Measurements from ENCODE around the gene RTN3.
"Not testable (repeated sequence)": the region's sequence is repeated elsewhere in the genome, so short reads cannot be mapped to it uniquely, and the experiment has no call there.

Gene RTN3, protein sequence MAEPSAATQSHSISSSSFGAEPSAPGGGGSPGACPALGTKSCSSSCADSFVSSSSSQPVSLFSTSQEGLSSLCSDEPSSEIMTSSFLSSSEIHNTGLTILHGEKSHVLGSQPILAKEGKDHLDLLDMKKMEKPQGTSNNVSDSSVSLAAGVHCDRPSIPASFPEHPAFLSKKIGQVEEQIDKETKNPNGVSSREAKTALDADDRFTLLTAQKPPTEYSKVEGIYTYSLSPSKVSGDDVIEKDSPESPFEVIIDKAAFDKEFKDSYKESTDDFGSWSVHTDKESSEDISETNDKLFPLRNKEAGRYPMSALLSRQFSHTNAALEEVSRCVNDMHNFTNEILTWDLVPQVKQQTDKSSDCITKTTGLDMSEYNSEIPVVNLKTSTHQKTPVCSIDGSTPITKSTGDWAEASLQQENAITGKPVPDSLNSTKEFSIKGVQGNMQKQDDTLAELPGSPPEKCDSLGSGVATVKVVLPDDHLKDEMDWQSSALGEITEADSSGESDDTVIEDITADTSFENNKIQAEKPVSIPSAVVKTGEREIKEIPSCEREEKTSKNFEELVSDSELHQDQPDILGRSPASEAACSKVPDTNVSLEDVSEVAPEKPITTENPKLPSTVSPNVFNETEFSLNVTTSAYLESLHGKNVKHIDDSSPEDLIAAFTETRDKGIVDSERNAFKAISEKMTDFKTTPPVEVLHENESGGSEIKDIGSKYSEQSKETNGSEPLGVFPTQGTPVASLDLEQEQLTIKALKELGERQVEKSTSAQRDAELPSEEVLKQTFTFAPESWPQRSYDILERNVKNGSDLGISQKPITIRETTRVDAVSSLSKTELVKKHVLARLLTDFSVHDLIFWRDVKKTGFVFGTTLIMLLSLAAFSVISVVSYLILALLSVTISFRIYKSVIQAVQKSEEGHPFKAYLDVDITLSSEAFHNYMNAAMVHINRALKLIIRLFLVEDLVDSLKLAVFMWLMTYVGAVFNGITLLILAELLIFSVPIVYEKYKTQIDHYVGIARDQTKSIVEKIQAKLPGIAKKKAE

DNA sequence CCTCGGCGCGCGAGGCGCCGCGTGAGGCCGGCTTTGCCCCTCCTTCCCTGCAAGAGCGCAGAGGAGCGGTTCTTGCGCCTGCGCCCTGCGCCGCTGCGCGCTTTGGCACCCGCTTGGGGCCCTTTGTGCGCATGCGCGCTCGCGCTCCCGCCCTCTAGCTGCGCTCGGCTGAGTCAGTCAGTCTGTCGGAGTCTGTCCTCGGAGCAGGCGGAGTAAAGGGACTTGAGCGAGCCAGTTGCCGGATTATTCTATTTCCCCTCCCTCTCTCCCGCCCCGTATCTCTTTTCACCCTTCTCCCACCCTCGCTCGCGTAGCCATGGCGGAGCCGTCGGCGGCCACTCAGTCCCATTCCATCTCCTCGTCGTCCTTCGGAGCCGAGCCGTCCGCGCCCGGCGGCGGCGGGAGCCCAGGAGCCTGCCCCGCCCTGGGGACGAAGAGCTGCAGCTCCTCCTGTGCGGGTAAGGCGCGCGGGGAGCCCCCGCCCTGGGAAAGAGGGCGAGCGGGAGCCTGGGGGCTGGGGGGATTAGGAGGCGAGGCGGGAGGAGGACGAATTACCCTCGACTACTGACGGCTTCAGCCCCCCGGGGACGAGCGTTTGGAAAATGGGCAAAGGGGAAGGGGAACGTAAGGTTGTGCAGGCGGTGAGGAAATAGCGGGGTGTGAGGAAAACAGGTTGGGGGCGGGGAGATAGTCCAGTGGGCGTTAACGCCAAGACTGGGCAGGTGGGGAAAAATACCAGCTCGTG, at the start of gene RTN3:
TSS of gene RTN3 (plus strand) at position 180 of the 745 bp plus-strand sequence. CDS start at position 317, 137 bp downstream.
- peak; percentile 95 for DNase-seq

DNA sequence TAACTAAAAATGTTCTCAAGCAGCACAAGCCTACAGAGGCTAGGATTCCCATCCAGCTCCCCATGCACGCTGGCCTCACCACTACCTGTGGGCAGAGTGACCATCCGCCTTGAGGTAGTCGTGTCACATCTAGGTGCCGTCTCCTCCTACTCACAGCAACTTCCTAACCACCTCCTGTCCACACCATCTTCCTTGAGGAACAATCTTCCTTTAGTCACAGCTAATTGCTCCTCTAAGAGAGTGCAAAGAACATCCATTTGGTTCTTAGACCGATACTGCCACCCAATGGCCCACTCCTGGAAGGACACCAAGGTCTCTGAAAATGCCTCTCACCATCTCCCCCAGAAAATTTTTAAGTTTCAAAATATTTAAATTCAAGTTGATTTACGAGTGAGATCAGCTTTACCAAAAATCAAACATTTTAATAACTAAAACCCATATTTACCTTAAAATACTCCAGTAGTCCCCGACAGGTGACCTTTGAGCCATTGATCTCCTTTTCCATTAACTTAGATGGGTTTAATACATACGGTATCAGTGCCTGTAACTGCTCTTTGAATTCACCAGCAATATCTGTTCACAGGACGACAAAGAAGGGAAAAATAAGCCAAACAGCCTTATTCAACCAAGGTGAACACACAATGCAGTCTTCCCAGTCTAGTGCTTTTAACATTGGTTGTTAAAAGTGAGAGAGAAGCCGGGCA, 45.4 kb upstream of the RTN3 start:
- DNase-seq = peak; percentile 69

DNA sequence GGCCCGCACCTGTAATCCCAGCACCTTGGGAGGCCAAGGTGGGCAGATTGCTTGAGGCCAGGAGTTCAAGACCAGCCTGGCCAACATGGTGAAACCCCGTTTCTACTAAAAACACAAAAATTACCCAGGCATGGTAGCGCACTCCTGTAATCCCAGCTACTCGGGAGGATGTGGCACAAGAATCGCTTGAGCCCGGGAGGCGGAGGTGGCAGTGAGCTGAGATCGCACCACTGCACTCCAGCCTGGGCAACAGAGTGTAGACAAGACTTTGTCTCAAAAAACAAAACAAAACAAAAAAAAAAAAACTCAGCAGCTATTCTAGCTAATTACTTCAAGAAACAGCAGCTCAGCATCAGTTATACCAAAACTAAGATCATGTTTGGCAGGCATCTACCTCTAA, 42.9 kb upstream of the RTN3 start:
- DNase-seq = not testable (repeated sequence)

DNA sequence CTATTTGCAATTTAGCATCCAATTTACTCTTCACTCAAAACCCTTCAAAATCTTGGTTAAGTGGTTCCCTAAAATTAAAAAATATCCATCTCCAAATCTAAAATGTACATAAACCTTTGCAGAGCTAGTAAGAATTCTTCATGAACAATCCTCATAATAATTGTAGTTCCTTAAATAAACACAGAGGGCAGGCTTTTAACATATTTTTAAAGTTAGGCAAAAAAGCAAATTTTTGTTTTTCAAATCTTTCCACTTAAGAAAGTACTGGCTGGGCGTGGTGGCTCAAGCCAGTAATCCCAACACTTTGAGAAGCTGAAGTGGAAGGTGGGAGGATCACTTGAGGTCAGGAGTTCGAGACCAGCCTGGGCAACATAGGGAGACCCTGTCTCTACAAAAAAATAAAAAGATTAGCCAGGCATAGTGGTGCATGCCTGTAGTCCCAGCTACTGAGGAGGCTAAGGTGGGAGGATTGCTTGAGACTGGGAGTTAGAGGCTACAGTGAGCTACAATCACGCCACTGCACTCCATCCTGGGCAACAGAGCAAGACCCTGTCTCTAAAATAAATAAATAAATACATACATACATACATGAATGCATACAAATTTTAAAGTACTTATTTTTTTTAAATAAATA, 42.0 kb upstream of the RTN3 start:
- no peak for DNase-seq

DNA sequence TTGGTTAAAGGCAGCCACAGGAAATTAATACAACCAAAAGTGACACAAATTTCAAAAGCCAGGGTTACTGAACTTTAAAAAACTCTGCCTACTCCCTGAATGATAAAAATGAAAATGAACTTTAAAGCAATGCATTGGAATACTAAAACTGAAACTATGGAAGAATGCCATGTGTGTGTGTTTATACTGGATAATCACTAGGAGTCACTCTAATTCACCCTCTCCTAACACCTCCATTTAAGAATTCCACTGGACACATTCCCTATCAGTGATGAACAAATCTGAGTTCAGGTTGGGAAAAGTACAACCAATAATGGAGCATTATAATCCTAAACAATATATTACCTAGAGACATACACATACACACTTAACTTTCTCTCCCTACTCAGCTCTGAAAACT, 39.6 kb upstream of the RTN3 start:
- DNase-seq = no peak

DNA sequence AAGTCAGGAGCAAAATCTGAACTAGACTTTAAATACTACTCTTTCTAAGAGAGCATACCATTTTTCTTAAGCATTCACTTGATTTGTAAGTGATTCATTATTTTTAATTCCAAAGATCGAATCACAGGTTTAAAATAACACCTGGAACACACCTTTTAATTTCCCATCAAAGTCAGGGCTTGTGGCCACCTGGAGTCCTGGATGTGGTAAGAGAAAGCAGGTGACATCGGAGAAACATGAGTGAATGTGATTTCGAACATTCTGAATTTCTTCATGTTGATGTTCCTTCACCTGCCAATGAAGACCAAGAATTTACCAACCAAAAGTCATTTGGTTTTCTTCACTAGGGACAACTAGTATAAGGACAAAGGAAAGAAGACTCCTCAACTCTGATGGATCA, 38.1 kb upstream of the RTN3 start:
- DNase-seq = no peak

DNA sequence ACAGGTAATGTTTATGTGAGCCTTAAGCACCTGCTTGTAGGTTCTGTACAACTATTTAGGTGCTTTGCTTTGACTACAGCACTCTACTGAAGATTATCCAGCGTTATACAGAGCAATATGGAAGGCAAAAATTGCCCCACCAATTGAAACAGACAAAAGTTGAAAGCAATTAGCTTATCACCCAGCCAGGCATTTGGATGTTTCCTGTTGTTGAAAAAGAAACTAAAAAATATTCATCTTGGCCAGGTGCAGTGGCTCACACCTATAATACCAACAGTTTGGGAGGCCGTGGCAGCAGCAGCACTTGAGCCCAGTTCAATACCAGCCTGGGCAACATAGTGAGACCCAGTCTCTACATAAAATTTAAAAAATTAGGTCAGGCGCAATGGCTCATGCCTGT, 28.6 kb upstream of the RTN3 start:
- no peak for DNase-seq

DNA sequence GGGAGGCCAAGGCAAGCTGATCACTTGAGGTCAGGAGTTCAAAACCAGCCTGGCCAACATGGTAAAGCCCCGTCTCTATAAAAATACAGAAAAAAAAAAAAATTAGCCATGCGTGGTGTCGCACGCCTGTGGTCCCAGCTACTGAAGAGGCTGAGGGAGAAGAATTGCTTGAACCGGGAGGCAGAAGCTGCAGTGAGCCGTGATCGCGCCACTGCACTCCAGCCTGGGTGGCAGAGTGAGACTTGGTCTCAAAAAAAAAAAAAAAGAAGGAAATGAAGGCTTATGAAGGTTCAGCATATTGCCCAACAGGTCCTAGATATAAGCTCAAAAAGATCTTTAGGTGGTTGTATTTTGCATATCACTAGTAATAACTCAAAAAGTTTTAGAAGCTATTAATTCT, 20.3 kb upstream of the RTN3 start:
- DNase-seq = no peak

DNA sequence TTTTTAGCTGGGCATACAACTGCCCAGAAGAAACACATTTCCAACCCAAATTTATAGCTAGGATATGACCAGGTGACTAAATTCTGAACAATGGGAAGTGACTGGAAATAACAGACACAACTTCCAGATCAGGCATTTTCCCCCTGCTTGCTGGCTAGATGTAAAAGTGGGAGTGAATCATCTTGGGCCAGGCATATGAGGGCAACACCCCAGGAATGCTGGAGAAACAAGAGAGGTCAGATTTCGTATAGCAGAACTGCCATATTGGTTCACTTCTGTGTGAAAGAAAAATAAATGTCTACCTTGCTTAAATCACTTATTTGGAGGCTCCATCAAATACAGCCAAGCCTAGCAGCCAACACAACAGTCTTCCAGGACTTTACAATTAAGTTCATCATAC, 17.5 kb upstream of the RTN3 start:
- peak; percentile 61 for DNase-seq

DNA sequence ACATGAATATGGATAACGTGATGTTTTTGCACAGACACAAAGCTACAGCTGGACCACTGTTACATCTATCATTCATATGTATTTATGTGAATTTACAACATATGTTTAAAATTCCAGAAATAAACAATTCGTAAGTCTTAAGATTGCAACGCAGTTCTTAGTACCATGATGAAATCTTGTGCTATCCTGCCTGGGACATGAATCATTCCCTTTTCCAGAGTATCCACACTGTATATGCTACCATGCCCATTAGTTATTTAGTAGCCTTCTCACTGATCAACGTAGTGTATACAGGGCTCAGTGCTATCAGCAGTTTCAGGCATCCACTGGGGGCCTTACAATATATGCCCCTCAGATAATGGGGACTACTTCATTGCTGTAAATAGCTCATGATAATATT, 14.4 kb upstream of the RTN3 start:
- DNase-seq = no peak

DNA sequence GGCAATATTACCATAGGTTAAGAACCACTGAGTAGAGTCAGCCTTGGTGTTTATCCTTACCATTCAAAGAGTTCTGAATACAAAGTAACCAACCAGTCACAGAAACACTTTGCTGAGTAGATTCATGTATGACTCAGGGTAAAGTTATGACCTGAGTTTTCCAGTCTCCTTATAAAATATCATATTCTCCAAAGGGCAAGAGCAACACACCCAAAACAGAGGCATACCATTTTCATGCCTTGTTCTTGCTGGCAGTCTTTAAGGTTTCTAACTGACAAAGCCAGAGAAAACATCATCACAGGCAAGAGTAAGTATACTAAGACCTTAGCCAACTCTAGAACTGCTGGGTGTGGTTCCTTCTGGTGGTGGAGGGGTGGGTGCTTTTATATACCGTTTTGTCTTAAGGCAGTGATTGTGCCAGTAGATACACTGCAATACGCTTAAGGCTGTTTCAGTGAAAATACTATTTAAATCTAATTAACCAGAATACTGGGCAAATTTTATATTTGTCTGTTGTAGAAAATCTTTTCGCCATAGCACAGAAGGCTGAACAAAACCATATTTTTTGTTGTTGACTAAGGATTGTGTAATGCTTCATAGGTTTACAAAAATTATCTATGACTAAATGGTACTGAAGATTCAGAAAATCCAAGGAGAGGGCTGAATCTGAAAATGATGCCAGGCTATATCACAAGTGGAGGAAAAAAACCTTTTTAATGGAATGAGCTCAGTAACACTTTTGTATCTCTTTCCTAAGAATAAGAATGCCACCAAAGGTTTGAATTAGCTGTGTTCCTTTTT, 13.1 kb upstream of the RTN3 start:
- DNase-seq = peak; percentile 72

DNA sequence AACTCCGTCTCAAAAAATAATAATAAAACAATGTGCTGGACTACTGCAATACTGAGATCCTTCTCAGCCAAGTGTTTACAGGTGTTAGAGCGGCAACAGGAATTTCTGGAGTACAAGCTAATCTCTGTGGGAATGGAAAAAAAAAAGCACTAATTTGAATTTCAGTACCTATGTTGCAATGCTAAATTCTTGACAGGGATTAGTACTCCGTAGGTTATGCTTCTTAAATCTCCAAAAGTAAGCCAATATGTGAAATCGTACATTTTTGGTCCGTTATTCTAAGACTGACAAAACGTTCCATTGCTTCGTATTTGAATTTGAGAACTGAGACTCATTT, 11.2 kb upstream of the RTN3 start:
- no peak for DNase-seq

DNA sequence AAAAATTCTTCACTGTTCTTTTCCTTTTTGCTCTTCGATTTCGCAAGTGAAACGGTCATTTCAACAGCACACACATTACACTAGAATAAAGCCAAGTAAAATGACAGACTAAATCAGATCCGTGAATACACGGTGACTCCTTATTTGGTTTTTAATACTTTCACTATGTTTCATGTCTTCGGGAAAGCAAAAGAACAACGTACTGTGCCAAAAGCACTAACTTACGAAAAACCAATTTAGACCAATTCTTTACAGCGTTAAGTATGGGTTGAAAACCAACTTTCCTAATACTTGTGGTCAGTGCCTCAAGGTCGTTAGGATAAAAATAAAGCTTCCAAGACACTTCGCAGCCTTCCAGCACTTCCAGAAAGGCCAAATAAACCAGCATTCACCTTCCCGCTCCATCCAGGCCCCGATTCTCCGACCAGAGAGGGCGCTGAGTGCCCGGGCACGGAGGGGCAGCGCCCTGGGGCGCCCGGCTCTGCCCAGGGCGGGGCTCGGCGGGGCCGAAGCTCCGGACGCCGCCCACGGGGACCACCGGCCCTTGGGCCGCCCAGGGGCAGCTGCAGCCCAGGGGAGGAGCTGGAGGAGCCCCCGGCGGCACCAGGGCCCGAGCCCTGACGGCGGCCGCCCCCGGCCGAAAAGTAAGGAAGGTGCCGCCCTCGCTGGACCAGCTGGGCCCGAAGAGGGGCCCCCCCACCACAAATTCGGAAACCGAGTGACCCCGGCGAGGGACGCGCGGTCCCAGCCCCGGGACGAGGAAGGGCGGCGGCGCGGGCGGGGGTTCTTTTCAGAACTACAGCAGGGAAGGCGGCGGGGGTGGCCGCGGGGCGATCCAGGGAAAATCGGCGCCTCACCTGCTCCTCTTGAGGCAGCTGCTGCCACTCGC, 10.6 kb upstream of the RTN3 start:
- peak; percentile 50 for DNase-seq

DNA sequence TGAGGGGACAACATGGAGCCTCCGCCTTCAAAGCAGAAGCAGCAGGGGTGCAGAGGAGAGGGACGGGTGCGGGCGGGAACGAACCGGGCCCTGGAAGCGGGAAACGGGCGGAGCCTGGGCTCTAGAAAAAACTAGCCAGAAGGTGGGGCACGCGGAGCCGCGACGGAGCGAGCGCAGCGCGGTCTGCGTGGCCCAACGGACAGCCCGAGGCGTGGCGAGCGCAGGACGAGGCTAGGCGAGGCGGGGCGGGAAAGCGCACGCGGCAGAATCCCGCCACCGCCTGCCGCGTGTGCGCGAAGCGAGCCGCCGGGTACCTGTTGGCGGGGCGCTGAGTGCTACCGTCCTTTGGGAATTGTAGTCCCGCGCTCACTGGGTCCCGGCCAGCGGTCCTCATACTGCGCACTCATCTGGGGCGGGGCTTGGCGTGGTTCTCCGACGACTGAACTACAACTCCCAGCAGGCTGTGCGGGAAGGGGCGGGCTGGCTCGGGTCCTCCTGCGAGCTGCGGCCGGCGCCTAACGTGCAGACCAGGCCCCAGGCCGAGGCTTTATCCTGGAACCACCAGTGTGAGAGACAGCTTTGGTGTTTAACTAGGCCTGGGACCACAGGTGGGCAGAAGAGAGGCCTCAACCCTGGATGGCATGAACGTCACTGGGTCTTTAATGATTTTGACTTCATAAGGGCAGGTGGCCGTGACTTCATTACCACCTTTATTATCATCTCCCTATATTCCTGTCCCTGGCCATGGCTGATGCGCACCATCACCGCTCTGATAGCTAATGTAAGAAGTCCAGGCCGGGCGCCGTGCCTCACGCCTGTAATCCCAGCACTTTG, 9.8 kb upstream of the RTN3 start, which contains the start of gene ATL3:
TSS of gene ATL3 (minus strand) at position 55 of the 834 bp plus-strand sequence. CDS start at position 14, 41 bp downstream.
- DNase-seq = peak; percentile 86

DNA sequence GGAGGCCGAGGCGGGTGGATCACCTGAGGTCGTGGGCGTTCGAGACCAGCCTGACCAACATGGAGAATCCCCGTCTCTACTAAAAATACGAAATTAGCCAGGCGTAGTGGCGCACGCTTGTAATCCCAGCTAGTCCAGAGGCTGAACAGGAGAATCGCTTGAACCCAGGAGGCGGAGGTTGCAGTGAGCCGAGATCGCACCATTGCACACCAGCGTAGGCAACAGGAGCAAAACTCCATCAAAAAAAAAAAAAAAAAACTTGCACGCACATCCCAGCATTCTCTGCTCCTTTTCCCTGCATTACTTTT, 9.2 kb upstream of the RTN3 start:
- no peak for DNase-seq

DNA sequence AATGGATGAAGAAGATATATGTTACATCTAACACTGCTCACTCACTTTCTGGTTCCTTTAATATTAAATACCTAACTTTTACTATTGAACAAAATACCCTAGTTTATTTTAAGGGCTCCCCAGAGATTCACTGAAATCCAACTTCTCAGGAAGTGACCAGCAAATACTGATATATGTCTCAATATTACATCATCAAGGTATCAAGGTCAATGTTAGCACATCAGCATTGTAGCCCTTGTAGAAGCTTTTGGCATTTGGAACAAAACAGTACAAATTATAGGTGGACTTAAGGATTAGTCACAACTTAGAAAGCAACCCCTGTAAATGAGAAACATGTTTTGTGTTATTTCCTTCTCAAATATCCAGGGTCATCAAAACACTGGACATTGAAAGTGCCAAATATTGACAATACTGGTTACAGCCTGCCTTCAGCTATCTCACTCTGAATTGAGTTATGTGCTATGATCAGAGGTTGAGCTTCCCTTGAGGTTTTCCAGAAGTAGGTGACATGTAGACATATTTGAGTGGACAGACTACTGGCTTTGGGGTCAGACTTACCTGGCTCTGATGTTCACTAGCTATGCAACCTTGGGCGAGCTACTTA, 8.3 kb upstream of the RTN3 start:
- DNase-seq = no peak

DNA sequence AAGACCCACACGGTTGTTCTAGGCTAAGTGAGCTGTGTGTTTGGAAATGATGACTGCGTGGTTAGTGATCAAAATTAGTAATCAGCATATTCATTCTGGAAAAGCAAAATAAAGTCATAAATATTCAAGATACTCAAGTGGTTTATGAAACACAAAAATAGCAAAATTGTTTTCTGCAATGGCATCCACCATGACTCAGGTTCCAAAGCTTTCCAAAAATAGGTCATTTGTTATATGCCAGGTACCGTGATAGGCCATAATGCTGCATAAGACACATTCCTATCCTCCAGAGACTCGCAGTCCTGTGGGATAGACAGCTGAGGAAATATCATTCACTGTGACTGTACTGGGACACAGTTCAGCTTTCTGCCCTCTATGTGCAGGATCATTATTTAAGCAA, 7.7 kb upstream of the RTN3 start:
- no peak for DNase-seq

DNA sequence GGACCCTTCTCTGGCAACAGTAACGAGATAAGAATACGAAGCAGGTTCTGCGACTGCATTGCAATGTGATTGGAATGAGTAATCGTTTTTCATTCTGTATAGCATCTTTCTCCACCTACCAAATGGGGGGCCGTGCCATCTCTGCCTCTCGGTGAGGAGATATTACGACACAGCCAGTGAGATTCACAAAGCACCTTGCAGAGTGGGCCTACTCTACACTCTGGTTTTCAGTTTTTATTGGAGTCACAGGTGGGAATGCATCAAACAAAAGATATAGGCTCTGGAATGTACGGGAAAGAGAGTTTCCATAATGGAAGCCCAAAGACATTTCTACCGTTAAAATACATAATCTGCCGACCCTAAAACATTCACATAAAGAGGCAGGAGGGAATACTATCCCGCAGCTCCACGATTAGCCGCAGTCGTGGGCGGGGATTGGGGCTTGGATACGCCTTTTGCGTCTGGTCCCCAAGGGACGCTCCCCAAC, 423 bp upstream of the RTN3 start:
- no peak for DNase-seq

Data from kidney glomerular epithelial cell (primary cell).